ENCODE data around the gene ELOVL5.
"Not testable (repeated sequence)": the region's sequence is repeated elsewhere in the genome, so short reads cannot be mapped to it uniquely, and the experiment has no call there.

ELOVL5 gene

GRCh38 chr6:53359095-53359842 lies 10.5 kb upstream of the ELOVL5 start:
- peak; percentile 92 for DNase-seq (ENCODE audit: low spot score)

DNA sequence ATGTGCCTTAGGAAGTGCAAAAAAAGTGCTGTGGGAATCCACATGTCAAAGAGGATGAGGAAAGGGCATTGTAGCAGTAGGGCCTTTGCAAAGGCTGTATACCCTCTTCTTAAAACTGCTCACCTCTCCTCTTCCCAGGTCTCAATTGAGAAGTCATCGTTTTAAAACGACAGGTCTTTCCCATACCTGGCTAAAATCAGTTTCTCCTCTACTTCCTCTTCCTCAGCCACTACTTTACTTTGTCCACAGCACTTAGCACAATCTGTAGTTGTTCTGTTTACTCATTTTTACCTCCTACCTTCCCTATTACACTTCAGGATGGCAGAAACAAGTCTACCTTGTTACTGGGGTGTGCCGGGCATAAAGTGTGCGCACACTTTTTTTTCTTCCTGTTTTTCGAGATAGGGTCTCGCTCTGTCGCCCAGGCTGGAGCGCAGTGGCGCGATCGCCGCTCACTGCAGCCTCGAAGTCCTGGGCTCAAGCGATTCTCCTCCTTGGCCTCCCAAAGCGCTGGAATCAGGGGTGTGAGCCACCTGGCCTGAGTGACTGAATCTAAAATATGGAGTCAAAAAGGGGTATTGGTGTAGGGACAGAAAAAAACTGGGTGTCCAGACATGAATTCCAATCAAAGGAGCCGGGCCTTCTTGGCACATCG lies 9.8 kb upstream of the ELOVL5 start:
- peak; percentile 65 for DNase-seq (ENCODE audit: low spot score)

GRCh38 chr6:53357576-53358360 lies 9.0 kb upstream of the ELOVL5 start:
- no peak for DNase-seq (ENCODE audit: low spot score)

DNA sequence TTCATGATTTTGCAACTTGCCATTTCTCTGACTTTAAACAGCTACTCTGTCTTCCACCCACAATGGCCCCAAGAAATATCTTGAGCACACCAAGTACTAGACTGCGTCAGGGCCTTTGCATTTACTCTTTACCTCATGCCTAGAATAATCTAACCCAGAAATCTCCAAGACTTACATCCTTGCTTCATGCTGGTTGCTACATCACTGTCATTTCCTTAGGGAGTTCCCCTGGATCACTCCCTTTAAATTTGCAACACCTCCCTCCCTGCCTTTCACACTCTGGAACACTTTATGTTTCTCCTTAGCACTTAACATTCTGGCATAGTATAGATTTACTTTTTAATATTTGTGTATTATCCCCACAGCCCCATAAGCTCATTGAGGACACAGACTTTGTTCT lies 4.9 kb upstream of the ELOVL5 start:
- no peak for DNase-seq (ENCODE audit: low spot score)

DNA sequence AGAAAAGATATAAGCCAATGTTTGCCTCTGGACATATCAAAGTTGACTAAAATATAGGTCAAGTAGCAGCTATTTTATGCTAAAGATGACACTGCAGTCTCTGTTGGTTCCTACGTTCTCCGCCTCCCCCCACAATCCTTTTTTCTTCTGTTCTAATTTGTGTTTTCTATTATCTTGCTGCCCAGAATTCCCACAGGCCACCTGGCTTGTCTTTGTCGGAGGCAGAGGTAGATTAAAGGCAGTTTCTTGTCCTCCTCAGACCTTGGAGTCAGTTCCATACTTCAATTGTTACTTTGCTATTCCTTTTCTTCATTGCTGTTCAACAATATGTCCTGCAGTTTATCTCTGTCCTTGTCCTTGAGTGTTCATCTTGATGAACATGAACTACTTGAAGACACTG lies 3.6 kb upstream of the ELOVL5 start:
- DNase-seq (ENCODE audit: low spot score), result no peak

GRCh38 chr6:53349209-53349693 lies 501 bp upstream of the ELOVL5 start:
- DNase-seq (ENCODE audit: low spot score), result no peak

GRCh38 chr6:53347921-53348370 lies 804 bp downstream of the ELOVL5 start:
- peak; percentile 54 for DNase-seq (ENCODE audit: low spot score)

- peak; percentile 66 for DNase-seq (ENCODE audit: low spot score)
Observed at GRCh38 chr6:53347250-53347920, 1.4 kb downstream of the ELOVL5 start.

GRCh38 chr6:53346049-53346448 lies 2.7 kb downstream of the ELOVL5 start:
- DNase-seq (ENCODE audit: low spot score), result not testable (repeated sequence)

- DNase-seq (ENCODE audit: low spot score), result no peak
Observed at GRCh38 chr6:53344969-53345368, 3.8 kb downstream of the ELOVL5 start.

GRCh38 chr6:53343092-53343491 lies 5.7 kb downstream of the ELOVL5 start:
- no peak for DNase-seq (ENCODE audit: low spot score)

GRCh38 chr6:53342217-53342616 lies 6.5 kb downstream of the ELOVL5 start:
- DNase-seq (ENCODE audit: low spot score), result no peak

DNA sequence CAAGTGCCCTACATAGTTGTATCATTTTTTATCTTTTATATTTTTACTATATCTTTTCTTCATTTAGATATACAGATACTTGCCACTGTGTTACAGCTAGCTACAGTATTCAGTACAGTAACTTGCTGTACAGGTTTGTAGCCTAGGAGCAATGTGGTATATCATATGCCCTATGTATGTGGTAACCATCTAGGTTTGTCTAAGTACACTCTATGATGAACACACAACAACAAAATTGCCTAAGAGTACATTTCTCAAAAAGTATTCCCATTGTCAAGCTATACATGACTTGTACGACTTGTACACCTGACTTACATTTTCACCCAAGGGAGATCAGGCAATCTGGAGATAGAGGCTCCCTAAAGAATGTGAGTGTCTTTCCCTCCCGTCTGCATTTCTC lies 8.2 kb downstream of the ELOVL5 start:
- DNase-seq (ENCODE audit: low spot score), result no peak

DNA sequence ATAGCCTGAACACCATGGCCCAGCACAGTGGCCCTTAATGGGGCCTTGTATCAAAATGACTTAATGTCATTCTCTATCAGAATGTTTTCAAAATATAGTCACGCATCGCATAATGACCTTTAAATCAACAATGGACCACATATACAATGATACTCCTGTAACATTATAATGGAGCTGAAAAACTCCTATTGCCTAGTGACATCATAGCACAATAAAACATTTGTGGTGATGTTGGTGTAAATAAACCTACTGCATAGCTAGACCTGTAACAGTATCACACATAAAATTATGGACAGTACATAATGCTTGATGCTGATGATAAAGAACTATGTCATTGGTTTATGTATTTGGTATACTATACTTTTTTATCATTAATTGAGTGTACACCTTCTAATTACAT lies 9.3 kb downstream of the ELOVL5 start:
- no peak for DNase-seq (ENCODE audit: low spot score)

GRCh38 chr6:53338304-53338703 lies 10.4 kb downstream of the ELOVL5 start:
- DNase-seq (ENCODE audit: low spot score), result no peak

DNA sequence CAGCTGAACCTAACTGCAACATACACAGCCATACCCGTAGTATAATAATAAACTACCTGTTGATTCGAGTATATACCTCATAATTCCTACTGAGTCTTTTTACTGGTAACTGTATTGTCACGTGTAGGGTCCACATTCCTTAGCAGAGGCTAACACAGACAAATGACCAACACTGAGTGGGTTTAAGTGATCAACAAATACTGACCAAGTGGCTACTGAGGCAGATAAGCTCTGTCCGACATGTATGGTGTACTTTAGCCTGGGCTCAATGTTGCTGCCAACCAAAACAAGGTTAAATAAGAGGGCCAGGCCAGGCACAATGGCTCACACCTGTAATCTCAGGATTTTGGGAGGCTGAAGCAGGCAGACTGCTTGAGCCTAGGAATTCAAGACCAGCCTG lies 12.7 kb downstream of the ELOVL5 start:
- DNase-seq (ENCODE audit: low spot score), result no peak

DNA sequence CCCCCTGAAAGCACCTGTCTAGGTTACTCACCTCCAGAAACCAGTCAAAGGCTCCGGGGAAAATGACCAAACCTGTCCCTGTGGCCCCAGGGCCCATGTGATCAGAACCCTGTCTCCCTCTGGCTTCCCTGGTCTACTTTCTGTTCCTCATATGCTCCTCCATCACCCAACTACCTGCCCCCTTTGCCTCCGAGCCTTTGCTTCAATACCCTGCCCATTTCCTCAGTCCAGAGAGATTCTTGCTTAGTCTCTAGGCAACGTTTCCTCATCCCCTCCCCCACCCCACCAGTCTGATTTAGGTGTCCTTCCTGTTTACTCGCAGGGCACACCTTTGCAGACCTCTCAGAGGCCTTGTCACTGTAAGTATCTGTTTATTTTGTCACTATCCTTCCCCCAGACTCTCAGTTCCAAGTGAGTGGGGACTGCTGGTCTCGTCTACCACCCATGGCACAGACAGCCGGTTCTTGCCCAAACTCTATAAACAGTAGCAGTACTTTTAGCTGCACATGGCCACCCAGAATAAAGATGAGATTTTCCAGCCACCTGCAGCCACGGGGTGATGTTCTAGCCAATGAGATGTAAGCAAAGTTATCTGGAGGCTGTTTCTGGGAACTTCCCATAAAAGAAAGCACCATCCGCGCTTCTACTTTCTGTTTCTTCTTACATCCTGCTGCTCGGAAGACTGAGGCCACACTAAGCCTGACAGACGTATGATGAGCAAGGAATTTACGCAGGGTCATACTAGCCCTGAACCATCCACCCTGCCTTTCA lies 13.3 kb downstream of the ELOVL5 start:
- DNase-seq (ENCODE audit: low spot score), result no peak

GRCh38 chr6:53333439-53334408 lies 15.0 kb downstream of the ELOVL5 start:
- no peak for DNase-seq (ENCODE audit: low spot score)

DNA sequence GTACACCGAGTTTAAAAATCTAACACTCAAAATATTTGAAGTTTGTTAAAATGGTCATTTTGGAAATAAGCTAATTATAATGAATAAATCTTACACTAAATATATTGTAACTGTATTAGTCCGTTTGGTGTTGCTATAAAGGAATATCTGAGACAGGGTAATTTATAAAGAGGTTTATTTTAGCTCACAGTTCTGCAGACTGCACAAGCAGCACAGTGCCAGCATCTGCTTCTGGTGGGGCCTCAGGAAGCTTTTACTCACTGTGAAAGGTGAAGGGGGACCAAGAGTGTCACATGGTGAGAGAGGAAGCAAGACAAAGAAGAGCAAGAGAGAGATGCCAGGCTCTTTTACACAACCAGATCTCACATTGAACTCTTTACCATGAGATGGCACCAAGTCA lies 17.1 kb downstream of the ELOVL5 start:
- no peak for DNase-seq (ENCODE audit: low spot score)

DNA sequence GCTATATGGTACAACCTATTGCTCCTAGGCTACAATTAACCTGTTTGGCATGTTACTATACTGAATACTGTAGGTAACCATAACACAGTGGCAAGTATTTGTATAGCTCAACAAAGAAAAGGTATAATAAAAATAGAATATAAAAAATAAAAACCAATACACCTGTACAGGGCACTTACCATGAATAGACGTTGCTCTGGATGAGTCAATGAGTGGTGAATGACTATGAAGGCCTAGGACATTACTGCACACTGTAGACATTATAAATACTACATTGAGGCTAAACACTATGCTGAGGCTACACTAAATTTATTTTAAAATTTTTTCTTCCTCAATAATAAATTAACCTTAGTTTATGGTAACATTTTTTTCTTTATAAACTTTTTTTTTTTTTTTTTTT lies 18.6 kb downstream of the ELOVL5 start:
- no peak for DNase-seq (ENCODE audit: low spot score)

Data from cerebellar cortex (tissue), 1 donor.